Panc1 (cell line): Measurements from ENCODE around the gene CLEC14A.

ENCODE experiments used
- POLR2AphosphoS5 ChIP-seq: IDR thresholded peaks from 2 replicates; pipeline ENCODE4 v1.6.1; 2012; ENCODE audit warnings: mild to moderate bottlenecking, low read depth, low read length, moderate library complexity
- SIN3A ChIP-seq: IDR thresholded peaks from 2 replicates; pipeline ENCODE4 v1.6.1; 2012; ENCODE audit warnings: low read depth, mild to moderate bottlenecking, low read length, moderate library complexity, borderline replicate concordance; ENCODE audit not compliant: insufficient read depth
- TCF7L2 ChIP-seq: IDR thresholded peaks from 2 replicates; pipeline ENCODE4 v1.6.1; 2011; ENCODE audit warnings: mild to moderate bottlenecking, low read depth, low read length, inconsistent platforms
- TF ChIP-seq, protein P1 (sequence below): fragments of 450-650 bp; IDR thresholded peaks from 2 replicates; pipeline ENCODE4 v1.5.1; 2017; ENCODE audit warnings: mild to moderate bottlenecking
- TF ChIP-seq, protein P2 (sequence below), 2 experiments: IDR thresholded peaks; 2 replicates each; pipeline ENCODE4 v1.6.1; 2011 to 2012; ENCODE audit warnings: low read depth in 2 of 2, control low read depth in 1 of 2, low read length in 1 of 2, mild to moderate bottlenecking in 1 of 2, moderate library complexity in 1 of 2; ENCODE audit not compliant: insufficient read depth in 1 of 2

DNA sequence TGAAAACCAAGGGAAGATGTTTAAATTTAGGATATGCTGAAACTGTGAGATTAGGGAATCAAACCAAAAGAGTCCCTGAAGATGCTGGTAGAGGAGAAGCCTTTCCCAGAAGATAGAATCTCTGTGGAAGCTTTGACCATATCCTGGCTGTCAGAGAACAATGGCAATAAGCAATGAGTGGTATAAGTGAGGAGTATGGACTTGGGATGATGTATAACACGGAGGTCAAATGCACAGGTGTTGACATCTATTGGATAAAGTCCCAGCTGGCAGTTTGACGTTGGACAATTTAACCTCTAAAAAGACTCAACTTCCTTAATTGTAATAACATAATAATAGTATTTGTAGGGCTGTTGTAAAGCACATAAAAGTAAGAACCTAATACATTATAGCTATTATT, 30.1 kb upstream of the CLEC14A start:
- TF ChIP-seq, protein P1, sequence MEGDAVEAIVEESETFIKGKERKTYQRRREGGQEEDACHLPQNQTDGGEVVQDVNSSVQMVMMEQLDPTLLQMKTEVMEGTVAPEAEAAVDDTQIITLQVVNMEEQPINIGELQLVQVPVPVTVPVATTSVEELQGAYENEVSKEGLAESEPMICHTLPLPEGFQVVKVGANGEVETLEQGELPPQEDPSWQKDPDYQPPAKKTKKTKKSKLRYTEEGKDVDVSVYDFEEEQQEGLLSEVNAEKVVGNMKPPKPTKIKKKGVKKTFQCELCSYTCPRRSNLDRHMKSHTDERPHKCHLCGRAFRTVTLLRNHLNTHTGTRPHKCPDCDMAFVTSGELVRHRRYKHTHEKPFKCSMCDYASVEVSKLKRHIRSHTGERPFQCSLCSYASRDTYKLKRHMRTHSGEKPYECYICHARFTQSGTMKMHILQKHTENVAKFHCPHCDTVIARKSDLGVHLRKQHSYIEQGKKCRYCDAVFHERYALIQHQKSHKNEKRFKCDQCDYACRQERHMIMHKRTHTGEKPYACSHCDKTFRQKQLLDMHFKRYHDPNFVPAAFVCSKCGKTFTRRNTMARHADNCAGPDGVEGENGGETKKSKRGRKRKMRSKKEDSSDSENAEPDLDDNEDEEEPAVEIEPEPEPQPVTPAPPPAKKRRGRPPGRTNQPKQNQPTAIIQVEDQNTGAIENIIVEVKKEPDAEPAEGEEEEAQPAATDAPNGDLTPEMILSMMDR = no peak
- TF ChIP-seq POLR2AphosphoS5 = no peak
- TF ChIP-seq, protein P2, sequence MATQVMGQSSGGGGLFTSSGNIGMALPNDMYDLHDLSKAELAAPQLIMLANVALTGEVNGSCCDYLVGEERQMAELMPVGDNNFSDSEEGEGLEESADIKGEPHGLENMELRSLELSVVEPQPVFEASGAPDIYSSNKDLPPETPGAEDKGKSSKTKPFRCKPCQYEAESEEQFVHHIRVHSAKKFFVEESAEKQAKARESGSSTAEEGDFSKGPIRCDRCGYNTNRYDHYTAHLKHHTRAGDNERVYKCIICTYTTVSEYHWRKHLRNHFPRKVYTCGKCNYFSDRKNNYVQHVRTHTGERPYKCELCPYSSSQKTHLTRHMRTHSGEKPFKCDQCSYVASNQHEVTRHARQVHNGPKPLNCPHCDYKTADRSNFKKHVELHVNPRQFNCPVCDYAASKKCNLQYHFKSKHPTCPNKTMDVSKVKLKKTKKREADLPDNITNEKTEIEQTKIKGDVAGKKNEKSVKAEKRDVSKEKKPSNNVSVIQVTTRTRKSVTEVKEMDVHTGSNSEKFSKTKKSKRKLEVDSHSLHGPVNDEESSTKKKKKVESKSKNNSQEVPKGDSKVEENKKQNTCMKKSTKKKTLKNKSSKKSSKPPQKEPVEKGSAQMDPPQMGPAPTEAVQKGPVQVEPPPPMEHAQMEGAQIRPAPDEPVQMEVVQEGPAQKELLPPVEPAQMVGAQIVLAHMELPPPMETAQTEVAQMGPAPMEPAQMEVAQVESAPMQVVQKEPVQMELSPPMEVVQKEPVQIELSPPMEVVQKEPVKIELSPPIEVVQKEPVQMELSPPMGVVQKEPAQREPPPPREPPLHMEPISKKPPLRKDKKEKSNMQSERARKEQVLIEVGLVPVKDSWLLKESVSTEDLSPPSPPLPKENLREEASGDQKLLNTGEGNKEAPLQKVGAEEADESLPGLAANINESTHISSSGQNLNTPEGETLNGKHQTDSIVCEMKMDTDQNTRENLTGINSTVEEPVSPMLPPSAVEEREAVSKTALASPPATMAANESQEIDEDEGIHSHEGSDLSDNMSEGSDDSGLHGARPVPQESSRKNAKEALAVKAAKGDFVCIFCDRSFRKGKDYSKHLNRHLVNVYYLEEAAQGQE (IDR thresholded peaks at IDR 0.05; ENCODE audit: insufficient read depth in 1 of 2, low read depth in 2 of 2, low read length in 1 of 2) = no peak
- TF ChIP-seq TCF7L2 = no peak
- no peak for TF ChIP-seq SIN3A
